A549 (cell line): ENCODE measurements around the gene TNFRSF21. TPM values are rescaled to one million over a fixed set of nuclear protein-coding genes. Genes with fewer than 3 reads are reported as not detected.
A peak's percentile ranks its signal among the peaks of the same experiment; 100 is the strongest.
"Not testable (repeated sequence)": the region's sequence is repeated elsewhere in the genome, so short reads cannot be mapped to it uniquely, and the experiment has no call there.

Source experiments
- ATAC-seq, 2 experiments: fragments of 200-7000 bp in 1 of 2; fragments of >200 bp in 1 of 2; cut with Nextera tagmentation in 1 of 2; cut with Tn5 transposase in 1 of 2; 3 replicates each; pipeline versions ENCODE4 v1.8.0 to v1.9.1; 2018 to 2020; ENCODE audit warnings: mild to moderate bottlenecking in 1 of 2, moderate library complexity in 1 of 2
- CTCF ChIA-PET: fragments of 300-600 bp; sonication (Branson Sonifier 250); formaldehyde crosslinking; extraction: SDS; loops from one replicate; lab custom pipeline; 2021; ENCODE audit warnings: antibody characterized with exemption, inconsistent platforms; lab: Yijun Ruan, JAX
- POLR2A ChIA-PET: fragments of 350-600 bp; formaldehyde crosslinking; extraction: SDS; loops from one replicate; lab custom pipeline; 2021; ENCODE audit warnings: antibody characterized with exemption, inconsistent platforms; lab: Yijun Ruan, JAX
- DNase-seq, 2 experiments: peaks; one replicate each; pipeline versions ENCODE4 v3.0.0 to v3.0.0-alpha.2; 2011 to 2016; ENCODE audit warnings: low read depth in 1 of 2, low spot score in 1 of 2
- FAIRE-seq: peaks from 2 replicates; lab custom pipeline; 2011; peaks lifted over from hg19 to GRCh38; lab: Jason Lieb, UNC
- H3K27ac ChIP-seq, 2 experiments: fragments of >200 bp; sonication (Bioruptor Twin); formaldehyde crosslinking; 3 replicates each; pipeline ENCODE4 v1.5.1; 2016 to 2017
- H3K4me1 ChIP-seq: fragments of >200 bp; sonication (Bioruptor Twin); formaldehyde crosslinking; 3 replicates; pipeline ENCODE4 v1.6.1; 2016
- H3K4me2 ChIP-seq: fragments of >200 bp; sonication (Bioruptor Twin); formaldehyde crosslinking; 3 replicates; pipeline ENCODE4 v1.6.1; 2016
- H3K4me3 ChIP-seq: fragments of >200 bp; sonication (Bioruptor Twin); formaldehyde crosslinking; 3 replicates; pipeline ENCODE4 v1.5.1; 2016
- H3K9me3 ChIP-seq: fragments of >200 bp; sonication (Bioruptor Twin); formaldehyde crosslinking; 3 replicates; pipeline ENCODE4 v1.6.1; 2016
- BCL3 ChIP-seq: fragments of >200 bp; sonication (Bioruptor Twin); formaldehyde crosslinking; IDR thresholded peaks from 3 replicates; pipeline ENCODE4 v1.6.1; 2016
- CBX8 ChIP-seq: fragments of 200-600 bp; sonication (generic); IDR thresholded peaks from 2 replicates; pipeline ENCODE4 v1.6.1; 2016
- EHF ChIP-seq: fragments of 250-450 bp; sonication (Bioruptor Pico); IDR thresholded peaks from 2 replicates; pipeline ENCODE4 v1.5.0; 2020; ENCODE audit warnings: mild to moderate bottlenecking
- EHMT2 ChIP-seq: fragments of 200-600 bp; sonication (generic); IDR thresholded peaks from 2 replicates; pipeline ENCODE4 v1.6.1; 2016; ENCODE audit warnings: antibody characterized with exemption, low read depth, mild to moderate bottlenecking, moderate library complexity
- ELK1 ChIP-seq: fragments of 150-350 bp; IDR thresholded peaks from 2 replicates; pipeline ENCODE4 v1.6.1; 2014; ENCODE audit warnings: low read depth, mild to moderate bottlenecking, low read length
- EP300 ChIP-seq, 2 experiments: fragments of >200 bp; sonication (Bioruptor Twin); formaldehyde crosslinking; IDR thresholded peaks; 2 replicates in 1 of 2; 3 replicates in 1 of 2; pipeline ENCODE4 v1.6.1; 2016 to 2017
- ESRRA ChIP-seq: fragments of 150-350 bp; IDR thresholded peaks from 2 replicates; pipeline ENCODE4 v1.6.1; 2014; ENCODE audit warnings: mild to moderate bottlenecking, low read length, borderline replicate concordance
- FOSB ChIP-seq: fragments of 250-450 bp; sonication (Bioruptor Pico); IDR thresholded peaks from 2 replicates; pipeline ENCODE4 v1.5.0; 2020; ENCODE audit warnings: mild to moderate bottlenecking, moderate library complexity
- FOSL2 ChIP-seq, 2 experiments: fragments of 450-650 bp in 1 of 2; fragments of >200 bp in 1 of 2; sonication (Bioruptor Twin) in 1 of 2; formaldehyde crosslinking; IDR thresholded peaks; 2 replicates each; pipeline versions ENCODE4 v1.5.0 to v1.6.1; 2016 to 2020; ENCODE audit warnings: mild to moderate bottlenecking in 1 of 2, moderate library complexity in 1 of 2
- HDAC2 ChIP-seq: fragments of 200-600 bp; sonication (generic); IDR thresholded peaks from 2 replicates; pipeline ENCODE4 v1.6.1; 2016
- HMGXB4 ChIP-seq: fragments of 250-450 bp; sonication (Bioruptor Pico); IDR thresholded peaks from 2 replicates; pipeline ENCODE4 v1.5.0; 2021; ENCODE audit warnings: mild to moderate bottlenecking, moderate library complexity, borderline replicate concordance
- HOXB5 ChIP-seq: fragments of 250-450 bp; sonication (Bioruptor Pico); IDR thresholded peaks from 2 replicates; pipeline ENCODE4 v1.5.0; 2020; ENCODE audit warnings: mild to moderate bottlenecking, moderate library complexity
- JUNB ChIP-seq: fragments of >200 bp; sonication (Bioruptor Twin); formaldehyde crosslinking; IDR thresholded peaks from 2 replicates; pipeline ENCODE4 v1.6.1; 2016
- KDM1A ChIP-seq: fragments of 200-600 bp; sonication (generic); IDR thresholded peaks from 2 replicates; pipeline ENCODE4 v1.6.1; 2016; ENCODE audit warnings: low read depth, mild to moderate bottlenecking
- KDM5A ChIP-seq: fragments of 200-600 bp; sonication (generic); IDR thresholded peaks from 2 replicates; pipeline ENCODE4 v1.6.1; 2016; ENCODE audit warnings: antibody characterized with exemption, mild to moderate bottlenecking
- MAFK ChIP-seq: fragments of 450-650 bp; IDR thresholded peaks from 2 replicates; pipeline ENCODE4 v1.6.1; 2014; ENCODE audit not compliant: partially characterized antibody
- MAX ChIP-seq: IDR thresholded peaks from 2 replicates; pipeline ENCODE4 v1.6.1; 2012
- NR3C1 ChIP-seq: fragments of >200 bp; sonication (Bioruptor Twin); formaldehyde crosslinking; IDR thresholded peaks from 3 replicates; pipeline ENCODE4 v1.6.1; 2017
- RARB ChIP-seq: fragments of 250-450 bp; sonication (Bioruptor Pico); IDR thresholded peaks from 2 replicates; pipeline ENCODE4 v1.8.0; 2021; ENCODE audit warnings: mild to moderate bottlenecking, moderate library complexity
- RCOR1 ChIP-seq: fragments of 150-350 bp; IDR thresholded peaks from 2 replicates; pipeline ENCODE4 v1.6.1; 2014; ENCODE audit warnings: antibody characterized with exemption, low read length, low read depth
- RNF2 ChIP-seq: fragments of 200-600 bp; sonication (generic); IDR thresholded peaks from 2 replicates; pipeline ENCODE4 v1.6.1; 2016; ENCODE audit warnings: low read depth, mild to moderate bottlenecking, antibody characterized with exemption, moderate library complexity, borderline replicate concordance
- SMC3 ChIP-seq: fragments of >200 bp; sonication (Bioruptor Twin); formaldehyde crosslinking; IDR thresholded peaks from 3 replicates; pipeline ENCODE4 v1.6.1; 2018; ENCODE audit warnings: inconsistent platforms
- TFCP2L1 ChIP-seq: fragments of 250-450 bp; sonication (Bioruptor Pico); IDR thresholded peaks from 2 replicates; pipeline ENCODE4 v1.5.0; 2021; ENCODE audit warnings: mild to moderate bottlenecking
- TP53 ChIP-seq: fragments of 250-450 bp; sonication (Bioruptor Pico); IDR thresholded peaks from 2 replicates; pipeline ENCODE4 v1.5.0; 2021; ENCODE audit warnings: mild to moderate bottlenecking, moderate library complexity
- ZNF302 ChIP-seq: fragments of 250-450 bp; sonication (Bioruptor Pico); IDR thresholded peaks from 2 replicates; pipeline ENCODE4 v1.9.0; 2021; ENCODE audit warnings: inconsistent platforms, mild to moderate bottlenecking, moderate library complexity
- WGBS: methylation state at CpG from one replicate; pipeline ENCODE4 v1.1.6; 2017; ENCODE audit errors: missing lambda C conversion rate; 5-methylcytosine and 5-hydroxymethylcytosine counted together
- polyA plus RNA-seq, 4 experiments: library from polyadenylated mRNA; depleted of rRNA in 3 of 4; stranded (reverse); fragments of >200 nt; fragmentation: RNase III in 1 of 4; extraction: RNeasy Plus Mini Kit Qiagen cat#74134 plus additional on column Dnase treatment in 1 of 4; gene quantifications; 2 replicates in 3 of 4; 3 replicates in 1 of 4; pipeline ENCODE4 v1.2.3, GENCODE V29; 2011 to 2017

Gene TNFRSF21
- polyA plus RNA-seq, 2 of the 4 experiments (the other 2 are of a cell fraction) = 14.1 to 15.6 TPM

GRCh38 chr6:47275640-47276039 lies 34.1 kb downstream of the TNFRSF21 start (continued):
- no peak for TF ChIP-seq RARB (CRISPR knock-in tag)

- 98% methylated on average over 5 of the region's 5 CpGs for WGBS
- ATAC-seq, POLR2A ChIA-PET, FAIRE-seq, H3K9me3 ChIP-seq, CTCF ChIA-PET, H3K4me3 ChIP-seq, H3K4me2 ChIP-seq, H3K27ac ChIP-seq, DNase-seq: not testable (repeated sequence)
- peaks cover 19% of the 10 kb centered on the region for H3K4me1 ChIP-seq
Observed at GRCh38 chr6:47275132-47275531, 34.6 kb downstream of the TNFRSF21 start.

- Histone ChIP-seq H3K4me2 (0 out of 3 replicates have a peak overlapping the region, but pooled peaks have one; percentile 17), H3K27ac (no peak overlapping the region), H3K4me3 (no peak overlapping the region), H3K4me1 (peaks cover 8% of the 10 kb centered on the region; the same call in 2 of the 3 replicates), H3K9me3 (no peaks in the 10 kb centered on the region)
- ChIA-PET CTCF (interaction anchor here (1.2 kb wide), 1 partner anchor 172 kb away, joined by 3 read pairs; no protein-coding TSS in a partner anchor), POLR2A (no interaction called here)
- FAIRE-seq (no peak), DNase-seq (no peak), ATAC-seq (no peak)
- WGBS = 76% methylated on average over 5 of the region's 5 CpGs
- no peak for TF ChIP-seq EHMT2
- TF ChIP-seq EP300 (IDR thresholded peaks at IDR 0.05) = no peak
- TF ChIP-seq SMC3 = no peak
- no peak for TF ChIP-seq BCL3
- TF ChIP-seq MAFK = no peak
- no peak for TF ChIP-seq RNF2
- no peak for TF ChIP-seq HDAC2
- TF ChIP-seq RCOR1 = no peak
- TF ChIP-seq KDM5A = no peak
- no peak for TF ChIP-seq FOSB (CRISPR knock-in tag)
- TF ChIP-seq NR3C1 = no peak
- no peak for TF ChIP-seq ELK1
- TF ChIP-seq ESRRA = no peak
- no peak for TF ChIP-seq ZNF302 (CRISPR knock-in tag)
- no peak for TF ChIP-seq JUNB
- no peak for TF ChIP-seq HMGXB4 (CRISPR knock-in tag)
- no peak for TF ChIP-seq TP53
Observed at GRCh38 chr6:47268572-47269187, 41.0 kb downstream of the TNFRSF21 start.

- POLR2A ChIA-PET = no interaction called here
- WGBS = 96% methylated on average over 6 of the region's 6 CpGs
- H3K4me2 ChIP-seq = no peak overlapping the region
- no peak for ATAC-seq
- TF ChIP-seq FOSL2 (IDR thresholded peaks at IDR 0.05) = no peak
- TF ChIP-seq FOSL2 (CRISPR knock-in tag; IDR thresholded peaks at IDR 0.05) = no peak
- TF ChIP-seq KDM1A = no peak
- no peak for TF ChIP-seq TFCP2L1
- no peak for TF ChIP-seq CBX8
- no peak for TF ChIP-seq HOXB5 (CRISPR knock-in tag)
- no peak for TF ChIP-seq RNF2
- no peak for TF ChIP-seq EHF (CRISPR knock-in tag)
- no peak for TF ChIP-seq ELK1
- TF ChIP-seq EP300 (IDR thresholded peaks at IDR 0.05) = no peak
- TF ChIP-seq MAX = no peak
- H3K4me3 ChIP-seq = no peak overlapping the region
- no peaks in the 10 kb centered on the region for H3K9me3 ChIP-seq
- no peak for FAIRE-seq
- no peak overlapping the region for H3K27ac ChIP-seq
- DNase-seq = no peak
- H3K4me1 ChIP-seq = peaks cover 8% of the 10 kb centered on the region; the same call in 2 of the 3 replicates
- CTCF ChIA-PET = interaction anchor here (1.2 kb wide), 1 partner anchor 171 kb away, joined by 3 read pairs; no protein-coding TSS in a partner anchor
Observed at GRCh38 chr6:47267301-47267700, 42.4 kb downstream of the TNFRSF21 start.
